CD14-positive monocyte (primary cell): ENCODE measurements around the gene SLC25A13. TPM values are rescaled to one million over a fixed set of nuclear protein-coding genes. Genes with fewer than 3 reads are reported as not detected.

ENCODE experiments used
- DNase-seq, 3 donors: peaks; one replicate each; pipeline ENCODE4 v3.0.0-alpha.2; 2011 to 2022
- H2AFZ ChIP-seq: 2 replicates; pipeline ENCODE4 v1.6.0; 2012; ENCODE audit warnings: mild to moderate bottlenecking, low read depth, low read length, inconsistent platforms; ENCODE audit not compliant: insufficient read depth, poor library complexity, severe bottlenecking
- H3K27ac ChIP-seq, 2 donors: 1 replicate in 1 of 2; 2 replicates in 1 of 2; pipeline ENCODE4 v1.5.1; 2012 to 2013; ENCODE audit warnings: low read length in 2 of 2, control low read depth in 1 of 2, inconsistent platforms in 1 of 2, low read depth in 1 of 2, mild to moderate bottlenecking in 1 of 2
- H3K27me3 ChIP-seq, 2 donors: one replicate each; pipeline versions ENCODE4 v1.6.0 to v1.6.1; 2011 to 2013; ENCODE audit warnings: low read length in 2 of 2; ENCODE audit not compliant: control insufficient read depth in 2 of 2, insufficient read depth in 2 of 2
- H3K36me3 ChIP-seq, 2 donors: replicated peaks in 1 of 2; 1 replicate in 1 of 2; 2 replicates in 1 of 2; pipeline versions ENCODE4 v1.5.1 to v1.6.1; 2012 to 2013; ENCODE audit warnings: low read length in 2 of 2, control low read depth in 1 of 2, inconsistent platforms in 1 of 2, mild to moderate bottlenecking in 1 of 2; ENCODE audit not compliant: insufficient read depth in 2 of 2, control insufficient read depth in 1 of 2
- H3K4me1 ChIP-seq, 2 donors: 1 replicate in 1 of 2; 2 replicates in 1 of 2; pipeline versions ENCODE4 v1.5.1 to v1.6.1; 2012 to 2013; ENCODE audit warnings: low read length in 2 of 2, control low read depth in 1 of 2, inconsistent platforms in 1 of 2, mild to moderate bottlenecking in 1 of 2, moderate library complexity in 1 of 2; ENCODE audit not compliant: insufficient read depth in 2 of 2, control insufficient read depth in 1 of 2
- H3K4me2 ChIP-seq: replicated peaks from 2 replicates; pipeline ENCODE3; 2012; ENCODE audit warnings: low read length, moderate library complexity, mild to moderate bottlenecking; ENCODE audit not compliant: poor library complexity, severe bottlenecking; ENCODE audit errors: extremely low read depth
- H3K4me3 ChIP-seq, 3 experiments: fragments of 200-600 bp in 1 of 3; sonication (generic) in 1 of 3; replicated peaks in 1 of 3; 1 replicate in 2 of 3; 2 replicates in 1 of 3; pipeline ENCODE4 v1.5.1; 2011 to 2013; ENCODE audit warnings: low read length in 3 of 3, mild to moderate bottlenecking in 3 of 3, control low read depth in 2 of 3, low read depth in 2 of 3, inconsistent platforms in 1 of 3, moderate library complexity in 1 of 3
- H3K79me2 ChIP-seq: 2 replicates; pipeline ENCODE4 v1.6.0; 2012; ENCODE audit warnings: mild to moderate bottlenecking, control low read depth, inconsistent platforms, low read length, moderate library complexity; ENCODE audit not compliant: insufficient read depth
- H3K9ac ChIP-seq: 2 replicates; pipeline ENCODE4 v1.6.0; 2017; ENCODE audit warnings: low read length, mild to moderate bottlenecking; ENCODE audit not compliant: insufficient read depth, poor library complexity, severe bottlenecking
- H3K9me3 ChIP-seq, 2 donors: replicated peaks in 1 of 2; 1 replicate in 1 of 2; 2 replicates in 1 of 2; pipeline versions ENCODE4 v1.5.1 to v1.6.1; 2012 to 2013; ENCODE audit warnings: low read length in 2 of 2, control low read depth in 1 of 2; ENCODE audit not compliant: control insufficient read depth in 1 of 2, insufficient read depth in 1 of 2
- H4K20me1 ChIP-seq: 2 replicates; pipeline ENCODE4 v1.6.0; 2012; ENCODE audit warnings: mild to moderate bottlenecking, low read length, control low read depth, moderate library complexity; ENCODE audit not compliant: insufficient read depth
- H3K27ac Mint-ChIP-seq, 7 donors: one replicate each; pipeline ENCODE4 v1.8.0; 2020; ENCODE audit warnings: mild to moderate bottlenecking in 7 of 7, mixed read lengths in 7 of 7, moderate library complexity in 6 of 7, inconsistent platforms in 2 of 7
- H3K27me3 Mint-ChIP-seq, 3 donors: one replicate each; pipeline ENCODE4 v1.8.0; 2021 to 2022; ENCODE audit warnings: low read depth in 3 of 3, mild to moderate bottlenecking in 3 of 3, mixed read lengths in 3 of 3, moderate library complexity in 3 of 3, inconsistent platforms in 1 of 3
- H3K36me3 Mint-ChIP-seq, 2 donors: one replicate each; pipeline ENCODE4 v1.8.0; 2020; ENCODE audit warnings: mixed read lengths in 2 of 2, inconsistent platforms in 1 of 2, mild to moderate bottlenecking in 1 of 2
- H3K4me1 Mint-ChIP-seq: one replicate; pipeline ENCODE4 v1.8.0; 2020; ENCODE audit warnings: mild to moderate bottlenecking, mixed read lengths
- H3K4me3 Mint-ChIP-seq, 2 donors: one replicate each; pipeline ENCODE4 v1.8.0; 2020; ENCODE audit warnings: mild to moderate bottlenecking in 2 of 2, mixed read lengths in 2 of 2, moderate library complexity in 1 of 2
- H3K9me3 Mint-ChIP-seq, 7 donors: one replicate each; pipeline ENCODE4 v1.8.0; 2020 to 2022; ENCODE audit warnings: mixed read lengths in 7 of 7, mild to moderate bottlenecking in 6 of 7, moderate library complexity in 6 of 7, inconsistent platforms in 2 of 7
- CTCF ChIP-seq: fragments of 200-600 bp; IDR thresholded peaks from one replicate; pipeline ENCODE4 v1.8.0; 2022; ENCODE audit warnings: antibody characterized with exemption, mild to moderate bottlenecking
- WGBS: methylation state at CpG from one replicate; pipeline ENCODE4 v1.1.5; 2013; ENCODE audit warnings: missing lambda C conversion rate; ENCODE audit not compliant: insufficient coverage; 5-methylcytosine and 5-hydroxymethylcytosine counted together
- intact Hi-C, 2 donors: fragments of 100-400 bp; cut with micrococcal nuclease; formaldehyde crosslinking; loops; one replicate each; pipeline versions ENCODE4 v1.15.0 to v1.15.1; 2023
- polyA plus RNA-seq, 3 donors: library from polyadenylated mRNA; depleted of rRNA in 1 of 3; unstranded in 2 of 3; stranded (reverse) in 1 of 3; fragments of 300-500 nt in 2 of 3; fragments of >200 nt in 1 of 3; fragmentation: Illumina TruSeq in 2 of 3; gene quantifications; 1 replicate in 2 of 3; 2 replicates in 1 of 3; pipeline ENCODE4 v1.2.3, GENCODE V29; 2012 to 2021

Gene SLC25A13
- polyA plus RNA-seq, 3 donors: 12.7 to 15.7 (median 14.4) TPM

- H3K4me3 ChIP-seq: no peak overlapping the region
- H3K9ac ChIP-seq: no peak overlapping the region
- H3K27ac Mint-ChIP-seq: no peak overlapping the region
- no peaks in the 10 kb centered on the region for H4K20me1 ChIP-seq
- H3K36me3 Mint-ChIP-seq: peaks cover 0 to 4% of the 10 kb centered on the region in 2 donors
- H3K27me3 ChIP-seq: no peaks in the 10 kb centered on the region
- intact Hi-C loops: no loop called here
- no peak overlapping the region for H3K4me3 Mint-ChIP-seq
- DNase-seq: no peak
- H3K4me2 ChIP-seq: no peak overlapping the region
- TF ChIP-seq CTCF: no peak
- no peaks in the 10 kb centered on the region for H3K4me1 ChIP-seq
- H3K4me1 Mint-ChIP-seq: no peaks in the 10 kb centered on the region
- no peaks in the 10 kb centered on the region for H3K79me2 ChIP-seq
- H2AFZ ChIP-seq: no peak overlapping the region
- H3K36me3 ChIP-seq: peaks cover 0 to under 1% of the 10 kb centered on the region in 2 donors
- peaks cover 4 to 16% (median 8%) of the 10 kb centered on the region in 7 donors for H3K9me3 Mint-ChIP-seq
- H3K9me3 ChIP-seq: peaks cover 0 to 4% of the 10 kb centered on the region in 2 donors
- H3K27me3 Mint-ChIP-seq: peaks cover 1 to 4% (median 3%) of the 10 kb centered on the region in 3 donors
- H3K27ac ChIP-seq: no peak overlapping the region
- WGBS: 100% methylated on average over 3 of the region's 7 CpGs
Observed at GRCh38 chr7:96114190-96114589, 207.7 kb downstream of the SLC25A13 start.

GRCh38 chr7:96111405-96111804 lies 210.5 kb downstream of the SLC25A13 start:
- Histone ChIP-seq H3K79me2 (no peaks in the 10 kb centered on the region), H3K9me3 (peaks cover 0 to 4% of the 10 kb centered on the region in 2 donors), H2AFZ (no peak overlapping the region), H3K4me2 (no peak overlapping the region), H3K27ac (no peak overlapping the region), H3K36me3 (no peaks in the 10 kb centered on the region), H3K4me1 (no peaks in the 10 kb centered on the region), H3K27me3 (no peaks in the 10 kb centered on the region), H3K4me3 (no peak overlapping the region), H3K9ac (no peak overlapping the region), H4K20me1 (no peaks in the 10 kb centered on the region)
- Mint-ChIP-seq H3K4me1 (no peaks in the 10 kb centered on the region), H3K27me3 (peaks cover 1 to 4% (median 3%) of the 10 kb centered on the region in 3 donors), H3K36me3 (no peaks in the 10 kb centered on the region), H3K27ac (no peak overlapping the region), H3K9me3 (peaks cover 6 to 16% (median 11%) of the 10 kb centered on the region in 7 donors), H3K4me3 (no peak overlapping the region)
- no peak for TF ChIP-seq CTCF
- no peak for DNase-seq
- intact Hi-C loops: no loop called here
